AML-193 (cell line): Measurements from ENCODE around the gene DOK3.
"Not testable (repeated sequence)": the region's sequence is repeated elsewhere in the genome, so short reads cannot be mapped to it uniquely, and the experiment has no call there.

Experiments used
- DNase-seq, 2 experiments: peaks; one replicate each; lab custom pipeline; 2025; lab: John Stamatoyannopoulos, UW

The DOK3 gene

GRCh38 chr5:177534433-177534832 is 24.8 kb upstream of the DOK3 start:
- DNase-seq: not testable (repeated sequence)

GRCh38 chr5:177531209-177531940 is 21.7 kb upstream of the DOK3 start:
- DNase-seq: no peak

- no peak for DNase-seq
These were observed 21.0 kb upstream of the DOK3 start for GRCh38 chr5:177530638-177531037.

- DNase-seq: no peak
These were observed 19.9 kb upstream of the DOK3 start for GRCh38 chr5:177529247-177530203.

- DNase-seq: no peak
These were observed 19.0 kb upstream of the DOK3 start for GRCh38 chr5:177528631-177529030.

GRCh38 chr5:177527595-177527994 is 18.0 kb upstream of the DOK3 start:
- no peak for DNase-seq

GRCh38 chr5:177526791-177527190 is 17.2 kb upstream of the DOK3 start:
- DNase-seq: no peak

- no peak for DNase-seq
These were observed 16.6 kb upstream of the DOK3 start for GRCh38 chr5:177526191-177526590.

- no peak for DNase-seq
These were observed 15.5 kb upstream of the DOK3 start for GRCh38 chr5:177524941-177525655.

- no peak for DNase-seq
These were observed 14.9 kb upstream of the DOK3 start for GRCh38 chr5:177524539-177524900.

GRCh38 chr5:177523711-177524538 is 14.3 kb upstream of the DOK3 start:
- DNase-seq: no peak

GRCh38 chr5:177520916-177521513 is 11.4 kb upstream of the DOK3 start:
- DNase-seq: no peak

- no peak for DNase-seq
These were observed 10.6 kb upstream of the DOK3 start for GRCh38 chr5:177520271-177520670.

- no peak for DNase-seq
These were observed 10.0 kb upstream of the DOK3 start for GRCh38 chr5:177519463-177520235.

GRCh38 chr5:177516601-177517568 is 7.3 kb upstream of the DOK3 start, which contains the start of gene DDX41:
DDX41 (minus strand) TSS chr5:177516961; CDS start chr5:177516945, 16 bp downstream.
- DNase-seq: peak; percentile 96 to 98

- no peak for DNase-seq
These were observed 6.0 kb upstream of the DOK3 start for GRCh38 chr5:177515580-177515979.

- DNase-seq: no peak
These were observed 4.9 kb upstream of the DOK3 start for GRCh38 chr5:177514541-177514940.

GRCh38 chr5:177513500-177513899 is 3.9 kb upstream of the DOK3 start:
- DNase-seq: no peak

- DNase-seq: no peak
These were observed 3.2 kb upstream of the DOK3 start for GRCh38 chr5:177512736-177513380.
